Thoracic aorta (tissue), 2 donors: Measurements from ENCODE around the gene ZNF280D. TPM values are rescaled to one million over a fixed set of nuclear protein-coding genes. Genes with fewer than 3 reads are reported as not detected.

Experiments
- ATAC-seq: fragments of 150-250 bp; one replicate; pipeline ENCODE4 v1.8.0; 2017; ENCODE audit warnings: low read depth; ENCODE audit not compliant: insufficient number of reproducible peaks, low FRiP score
- DNase-seq: peaks from one replicate; pipeline ENCODE4 v3.0.0-alpha.2; 2020; ENCODE audit warnings: low spot score
- H3K27ac ChIP-seq, 2 donors: fragments of 200-600 bp; sonication (generic); 1 replicate in 1 of 2; 2 replicates in 1 of 2; pipeline ENCODE4 v1.5.1; 2016; ENCODE audit warnings: mild to moderate bottlenecking in 2 of 2, moderate library complexity in 2 of 2
- H3K27me3 ChIP-seq: fragments of 200-600 bp; sonication (generic); replicated peaks from 2 replicates; pipeline ENCODE4 v1.6.0; 2016; ENCODE audit warnings: mild to moderate bottlenecking; ENCODE audit not compliant: insufficient read depth
- H3K36me3 ChIP-seq: fragments of 200-600 bp; sonication (generic); one replicate; pipeline ENCODE4 v1.5.1; 2016
- H3K4me1 ChIP-seq, 2 donors: fragments of 200-600 bp; sonication (generic); 1 replicate in 1 of 2; 2 replicates in 1 of 2; pipeline versions ENCODE4 v1.5.1 to v1.6.0; 2016; ENCODE audit warnings: low read depth in 2 of 2, mild to moderate bottlenecking in 1 of 2; ENCODE audit not compliant: control insufficient read depth in 1 of 2
- H3K4me3 ChIP-seq: fragments of 200-600 bp; sonication (generic); 2 replicates; pipeline ENCODE4 v1.5.1; 2016; ENCODE audit warnings: mild to moderate bottlenecking
- H3K9me3 ChIP-seq: fragments of 200-600 bp; sonication (generic); 2 replicates; pipeline ENCODE4 v1.5.1; 2016
- CTCF ChIP-seq: fragments of 200-600 bp; sonication (generic); IDR thresholded peaks from one replicate; pipeline ENCODE4 v1.5.1; 2019; ENCODE audit warnings: antibody characterized with exemption
- total RNA-seq, 2 donors: library from RNA; depleted of rRNA; stranded (reverse); fragments of >200 nt; gene quantifications; one replicate each; pipeline versions ENCODE4 v1.1.0 to v1.2.3, GENCODE V29; 2016

The ZNF280D gene
- total RNA-seq, 2 donors from 2014 or later, result 50.0 to 55.1 TPM

GRCh38 chr15:56659197-56659596, 74.1 kb downstream of the ZNF280D start:
- no peaks in the 10 kb centered on the region for H3K9me3 ChIP-seq
- no peak overlapping the region for H3K4me3 ChIP-seq
- H3K36me3 ChIP-seq, result peaks cover 5% of the 10 kb centered on the region
- H3K27me3 ChIP-seq, result no peaks in the 10 kb centered on the region
- no peak for ATAC-seq
- TF ChIP-seq CTCF, result no peak
- peaks cover 4 to 5% of the 10 kb centered on the region in 2 donors for H3K4me1 ChIP-seq
- DNase-seq, result no peak
- no peak overlapping the region for H3K27ac ChIP-seq

- TF ChIP-seq CTCF, result no peak
- no peaks in the 10 kb centered on the region for H3K36me3 ChIP-seq
- H3K4me3 ChIP-seq, result no peak overlapping the region
- peak overlapping the region in 1 of 2 donors; percentile 82 for H3K27ac ChIP-seq
- no peaks in the 10 kb centered on the region for H3K9me3 ChIP-seq
- H3K27me3 ChIP-seq, result no peaks in the 10 kb centered on the region
- peaks cover 16 to 20% of the 10 kb centered on the region in 2 donors for H3K4me1 ChIP-seq
- DNase-seq (no peak), ATAC-seq (no peak)
Observed at GRCh38 chr15:56654624-56655023, 78.7 kb downstream of the ZNF280D start.

- H3K27ac ChIP-seq, result peak overlapping the region; percentile 37 to 82
- peaks cover 16 to 20% of the 10 kb centered on the region in 2 donors for H3K4me1 ChIP-seq
Observed at GRCh38 chr15:56654216-56654615, 79.1 kb downstream of the ZNF280D start.

GRCh38 chr15:56653787-56654186, 79.5 kb downstream of the ZNF280D start:
- no peak for TF ChIP-seq CTCF
- Histone ChIP-seq H3K4me3 (no peak overlapping the region), H3K27ac (peak overlapping the region; percentile 37 to 82), H3K9me3 (no peaks in the 10 kb centered on the region), H3K4me1 (peaks cover 16 to 20% of the 10 kb centered on the region in 2 donors), H3K27me3 (no peaks in the 10 kb centered on the region), H3K36me3 (no peaks in the 10 kb centered on the region)
- ATAC-seq (no peak), DNase-seq (no peak)

More at GRCh38 chr15:56654216-56654615, 79.1 kb downstream of the ZNF280D start:
- no peaks in the 10 kb centered on the region for H3K36me3 ChIP-seq
- no peaks in the 10 kb centered on the region for H3K9me3 ChIP-seq
- DNase-seq (no peak), ATAC-seq (no peak)
- TF ChIP-seq CTCF, result no peak
- H3K27me3 ChIP-seq, result no peaks in the 10 kb centered on the region
- H3K4me3 ChIP-seq, result no peak overlapping the region

GRCh38 chr15:56653107-56653506, 80.2 kb downstream of the ZNF280D start:
- DNase-seq, result no peak
- peak; percentile 35 for ATAC-seq

More at GRCh38 chr15:56653107-56653506, 80.2 kb downstream of the ZNF280D start:
- no peaks in the 10 kb centered on the region for H3K9me3 ChIP-seq
- peaks cover 16 to 20% of the 10 kb centered on the region in 2 donors for H3K4me1 ChIP-seq
- no peaks in the 10 kb centered on the region for H3K36me3 ChIP-seq
- H3K27me3 ChIP-seq, result no peaks in the 10 kb centered on the region
- H3K4me3 ChIP-seq, result peak overlapping the region; percentile 38
- peak overlapping the region; percentile 37 to 82 for H3K27ac ChIP-seq
- no peak for TF ChIP-seq CTCF
